Hematopoietic multipotent progenitor cell treated with erythropoietin and hydrocortisone succinate and interleukin-3 and kit ligand, for 17 days (in vitro differentiated cells): ENCODE measurements around the gene KDM2B.

Experiments
- DNase-seq: peaks from one replicate; pipeline ENCODE4 v3.0.0-alpha.2; 2015; ENCODE audit warnings: low spot score

Gene KDM2B

DNA sequence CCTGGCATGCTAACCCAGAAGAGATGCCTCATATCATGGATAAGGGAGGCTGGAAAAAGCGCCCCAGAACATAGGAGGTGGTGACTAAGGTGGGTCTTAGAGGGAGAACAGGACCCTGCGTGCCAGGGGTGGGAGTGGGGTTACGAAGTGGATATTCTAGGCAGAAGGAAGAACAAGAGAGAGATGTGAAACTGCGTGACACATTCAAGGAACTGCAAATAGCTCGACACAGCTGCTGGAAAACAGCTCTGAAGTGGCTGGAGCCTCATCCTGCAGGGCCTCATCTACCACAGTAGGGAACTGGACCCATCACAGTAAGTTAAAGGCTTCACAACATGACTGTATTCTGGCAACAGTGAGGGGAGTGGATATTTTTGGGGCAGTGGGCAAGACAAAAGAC lies 119.8 kb downstream of the KDM2B start:
- no peak for DNase-seq

GRCh38 chr12:121456551-121456950 lies 124.3 kb downstream of the KDM2B start:
- DNase-seq = no peak

DNA sequence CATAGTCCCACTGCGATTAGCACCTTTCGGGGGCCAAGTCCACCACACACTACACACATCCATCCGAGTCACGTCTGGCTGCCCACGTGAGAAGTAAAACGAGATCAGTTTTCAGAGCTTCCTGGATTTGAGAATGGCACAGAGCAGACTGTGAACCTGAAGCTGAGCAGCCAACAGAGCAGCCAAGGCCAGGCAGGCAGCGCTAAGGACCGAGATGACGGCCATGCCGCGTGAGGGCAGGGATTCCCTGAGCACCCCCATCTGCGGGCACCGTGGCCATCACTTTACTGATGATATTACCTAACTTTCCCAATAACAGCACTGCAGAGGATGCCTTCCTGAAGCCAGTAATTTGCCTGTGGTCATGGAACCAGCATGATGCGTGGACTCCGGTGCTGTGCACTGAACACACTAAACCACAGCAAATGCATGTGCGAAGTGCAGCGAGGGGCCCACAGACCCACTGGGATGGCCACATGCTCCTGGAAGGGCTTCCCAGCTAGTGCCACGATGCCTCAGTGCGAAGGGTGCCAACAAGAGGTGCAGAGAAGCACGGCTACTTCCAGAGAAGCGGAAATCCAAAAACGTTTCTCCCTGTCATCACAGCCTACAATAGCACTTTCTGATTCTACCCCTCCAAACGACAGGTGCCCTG lies 124.9 kb downstream of the KDM2B start:
- DNase-seq = no peak

DNA sequence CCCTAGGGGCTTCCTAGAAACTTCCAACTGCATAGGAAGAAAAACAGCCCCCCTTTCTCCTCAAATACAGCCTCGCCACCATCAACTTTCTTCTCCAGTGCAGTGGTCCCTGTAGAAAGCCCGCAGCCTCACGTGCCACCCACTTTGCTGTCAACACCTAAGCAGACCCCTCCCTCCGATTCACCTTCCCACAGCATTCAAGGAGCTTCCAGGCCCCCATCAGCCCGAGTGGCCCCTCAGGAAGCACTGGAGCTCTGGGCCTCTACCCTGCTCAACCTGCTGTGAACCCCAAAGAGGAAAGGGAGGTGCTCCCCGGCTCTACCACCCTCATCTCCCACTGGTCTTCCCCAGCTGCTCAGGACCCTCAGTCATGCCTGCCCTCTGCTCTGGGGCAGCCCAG lies 125.9 kb downstream of the KDM2B start:
- DNase-seq = no peak

DNA sequence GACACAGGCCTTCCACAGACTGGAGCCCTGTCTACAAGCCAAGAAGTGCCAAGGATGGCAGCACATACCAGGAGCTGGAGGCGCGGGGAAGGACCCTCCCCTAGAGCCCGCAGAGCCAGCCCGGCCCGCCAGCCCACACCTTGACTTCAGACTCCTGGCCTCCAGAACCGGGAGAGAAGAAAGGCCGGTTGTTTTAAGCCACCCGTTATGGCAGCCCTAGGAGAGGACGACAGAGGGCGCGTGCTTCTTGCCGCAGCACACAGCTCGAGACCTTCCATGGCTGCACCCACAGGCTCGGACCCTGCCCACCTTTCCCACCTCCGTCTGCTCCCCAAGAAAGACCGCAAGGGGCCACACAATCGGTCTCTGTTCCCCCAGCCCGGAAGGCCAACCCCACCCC lies 127.2 kb downstream of the KDM2B start:
- no peak for DNase-seq

GRCh38 chr12:121452985-121453360 lies 127.8 kb downstream of the KDM2B start:
- no peak for DNase-seq

DNA sequence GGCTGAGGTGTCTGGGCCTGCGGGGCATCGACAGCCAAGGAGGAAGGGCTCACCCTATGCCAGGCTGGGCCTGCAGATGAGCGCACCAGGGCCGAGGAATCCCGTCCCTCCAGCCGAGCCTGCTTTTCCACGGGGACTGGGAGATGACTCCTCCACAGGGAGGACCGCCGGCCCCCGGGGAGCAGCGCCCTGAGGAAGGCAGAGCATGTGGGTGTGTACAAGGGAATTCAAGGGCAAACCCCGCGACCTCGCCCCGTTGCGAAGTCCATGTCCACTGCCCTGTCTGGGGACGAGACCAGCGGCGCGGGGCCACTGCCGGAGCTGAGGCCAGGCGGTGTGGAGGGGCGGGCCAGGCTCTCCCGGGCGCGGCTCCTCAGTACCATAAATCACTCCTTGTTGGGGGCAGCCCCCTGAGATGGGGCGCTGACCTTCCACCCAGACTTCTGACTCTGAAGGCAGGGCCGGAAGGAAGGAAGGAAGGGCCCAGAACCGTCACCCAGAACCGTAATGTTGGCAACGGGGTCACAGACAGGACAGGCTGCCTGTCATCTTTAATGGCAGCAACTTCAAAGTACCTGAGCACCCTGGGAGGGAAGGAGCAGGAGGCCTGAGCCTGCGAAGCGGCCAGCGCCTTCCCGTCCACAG lies 128.4 kb downstream of the KDM2B start:
- DNase-seq = no peak

- DNase-seq = no peak
These were observed 128.9 kb downstream of the KDM2B start for GRCh38 chr12:121451961-121452339.

DNA sequence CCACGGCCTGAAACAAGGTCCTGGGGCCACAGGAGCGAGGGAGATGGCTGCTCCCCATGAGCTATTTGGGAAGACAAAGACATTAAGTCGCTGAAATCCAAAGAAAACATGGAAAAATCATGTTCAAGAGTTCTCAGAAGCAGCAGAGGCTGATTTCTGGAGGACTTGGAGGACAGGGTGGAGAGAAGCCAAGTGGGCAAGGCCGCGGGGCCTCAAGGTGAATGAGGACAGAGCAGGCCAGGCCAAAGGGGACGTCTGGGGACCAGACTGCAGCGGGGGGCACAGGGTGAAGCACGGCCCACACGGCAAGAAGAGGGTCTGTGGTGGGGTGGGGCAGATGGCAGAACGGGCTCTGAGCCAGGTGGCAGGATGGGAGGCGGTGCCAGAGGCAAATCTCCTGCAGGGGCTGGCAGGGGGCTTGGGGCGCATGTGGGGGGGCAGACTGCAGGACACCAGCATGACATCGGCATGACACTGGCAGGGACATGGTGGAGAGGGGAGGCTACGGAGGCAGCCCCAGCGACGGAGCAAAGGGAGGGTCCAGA lies 132.0 kb downstream of the KDM2B start:
- no peak for DNase-seq

DNA sequence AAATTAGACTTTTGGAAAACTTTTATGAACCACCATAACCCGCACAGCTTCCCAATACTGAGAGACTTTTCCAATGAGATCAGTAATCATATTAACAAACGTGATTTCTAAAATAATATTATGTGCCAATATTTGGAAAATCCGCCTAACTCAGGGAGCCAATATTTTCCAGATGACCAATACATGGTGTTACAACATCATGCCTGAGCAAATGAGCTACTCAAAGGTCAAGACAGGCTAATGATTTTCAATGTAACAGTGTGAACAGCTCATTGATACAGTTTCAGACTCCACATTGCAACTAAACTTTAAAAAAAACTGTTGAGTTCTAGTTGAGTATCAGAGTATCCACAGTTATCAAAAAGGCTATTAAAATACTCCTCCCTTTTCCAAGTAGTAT lies 134.1 kb downstream of the KDM2B start:
- DNase-seq = no peak

- DNase-seq = no peak
These were observed 136.0 kb downstream of the KDM2B start for GRCh38 chr12:121444842-121445202.

DNA sequence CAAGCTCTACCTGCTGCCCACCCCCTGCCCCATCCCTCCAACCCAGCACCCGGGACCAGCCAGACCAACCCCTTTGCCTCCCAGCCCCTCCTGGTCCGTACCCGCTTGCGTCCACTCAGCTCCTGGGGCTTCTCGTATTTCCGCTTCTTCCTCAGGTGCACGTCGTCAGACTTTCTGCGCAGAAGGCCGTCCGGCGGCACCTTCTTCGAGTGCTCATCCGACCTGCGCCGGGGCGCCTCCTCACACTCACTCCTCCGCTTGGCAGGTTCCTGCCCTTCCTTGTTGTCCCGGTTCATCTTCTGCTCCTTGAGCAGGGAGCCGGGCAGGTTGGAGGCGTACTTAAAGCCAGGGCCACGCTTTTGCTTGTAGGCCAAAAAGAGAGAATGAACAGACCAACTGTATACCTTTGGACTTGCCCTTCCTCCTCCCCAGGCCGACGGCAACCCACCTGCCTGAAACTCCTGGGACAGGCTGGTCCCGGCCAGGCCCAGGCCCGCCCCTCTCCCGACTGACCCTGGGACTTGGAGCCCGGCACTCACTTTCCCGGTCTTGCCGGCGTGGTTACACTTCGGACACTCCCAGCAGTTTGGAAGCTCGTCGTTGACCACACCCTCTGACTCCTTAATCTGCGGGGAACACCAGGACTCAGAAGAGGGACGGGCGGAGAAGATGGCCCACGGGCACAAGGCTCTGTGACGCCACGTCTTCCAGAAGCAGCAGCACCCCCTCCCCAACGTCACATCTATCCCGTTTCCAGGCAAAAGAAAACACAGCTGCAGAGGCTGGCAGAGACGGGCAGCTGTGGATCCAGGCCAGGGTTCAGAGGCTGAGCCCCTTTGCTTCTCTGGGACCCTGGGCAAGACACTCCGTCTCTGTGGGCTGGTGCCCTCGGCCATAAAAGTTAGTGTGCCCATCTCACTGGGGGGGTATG lies 136.6 kb downstream of the KDM2B start:
- DNase-seq = no peak

DNA sequence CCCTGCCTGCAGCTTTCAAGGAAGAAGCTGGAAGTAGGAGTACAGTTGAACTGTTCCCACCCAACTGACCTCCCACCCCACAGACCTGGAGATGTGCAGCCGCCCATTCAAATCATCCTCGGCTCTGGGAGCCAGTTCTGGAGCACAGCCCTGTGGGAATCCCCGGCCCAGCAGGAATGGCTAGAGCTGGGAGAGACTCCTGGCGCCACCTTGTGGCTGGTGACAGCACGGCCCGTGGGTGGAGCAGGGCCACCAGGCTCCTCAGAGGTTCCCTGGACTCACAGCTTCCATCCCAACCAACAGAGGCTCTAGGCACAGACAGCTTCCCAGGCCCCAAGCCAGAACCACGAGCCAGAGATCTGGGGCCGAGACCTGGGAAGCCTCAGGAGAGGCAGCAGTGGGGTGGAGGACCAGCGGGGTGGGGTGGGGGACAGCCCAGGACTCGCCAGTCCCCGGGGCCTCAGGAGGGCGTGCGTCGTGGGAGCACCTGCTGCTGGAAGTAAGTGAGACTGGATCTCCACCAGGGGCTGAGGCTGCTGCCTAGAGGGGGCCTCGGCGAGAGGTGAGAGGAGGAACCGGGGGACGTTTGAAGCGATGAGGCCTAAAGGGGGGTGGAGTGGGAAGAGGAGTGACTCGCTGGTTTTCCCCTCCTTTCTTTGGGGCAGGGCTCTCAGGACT lies 137.5 kb downstream of the KDM2B start:
- DNase-seq = peak; percentile 66

DNA sequence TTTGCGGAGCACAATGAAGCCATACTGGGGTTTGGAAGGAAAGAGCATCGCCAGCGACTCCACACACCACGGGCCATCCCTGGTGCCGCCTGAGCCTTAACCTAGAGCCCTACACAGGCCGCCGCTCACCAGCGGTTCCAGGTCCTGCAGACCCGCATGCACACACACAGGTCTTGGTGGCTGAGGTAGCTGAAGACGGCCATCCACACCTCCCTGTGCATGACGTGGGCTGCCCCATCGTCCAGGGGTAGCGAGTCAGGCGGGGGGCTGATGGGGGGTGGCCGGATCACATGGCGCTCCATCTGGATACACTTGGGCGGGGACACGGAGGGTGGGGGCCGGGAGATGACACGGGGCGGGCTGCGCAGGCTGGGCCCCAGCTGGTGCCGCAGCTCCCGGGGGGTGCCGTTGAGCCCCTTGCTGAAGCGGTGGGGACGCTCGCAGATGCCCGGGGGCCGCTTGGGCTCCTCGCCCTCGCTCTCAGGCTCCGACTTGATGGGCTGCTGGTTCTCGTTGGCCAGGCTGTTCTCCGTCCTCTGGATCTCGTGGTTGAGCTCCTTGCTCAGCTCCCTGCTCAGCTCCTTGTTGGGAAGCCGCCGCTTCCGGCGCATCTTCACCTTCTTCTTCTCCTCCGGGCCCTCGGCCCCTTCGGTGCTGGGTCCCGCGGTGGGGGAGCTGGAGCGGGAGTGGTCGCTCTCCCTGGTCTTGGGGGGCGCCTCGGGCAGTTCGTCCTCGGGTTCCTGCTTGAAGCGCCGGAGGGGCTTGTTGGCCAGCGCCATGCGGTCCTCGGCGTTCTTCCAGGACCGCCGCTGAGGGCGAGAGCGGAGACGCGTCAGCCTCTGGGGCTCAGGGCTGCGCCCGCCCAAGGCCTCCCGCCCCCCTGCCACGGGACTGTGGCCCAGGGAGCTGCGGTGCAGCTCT lies 138.5 kb downstream of the KDM2B start:
- no peak for DNase-seq

- DNase-seq = peak; percentile 29
These were observed 139.3 kb downstream of the KDM2B start for GRCh38 chr12:121441555-121441954.

DNA sequence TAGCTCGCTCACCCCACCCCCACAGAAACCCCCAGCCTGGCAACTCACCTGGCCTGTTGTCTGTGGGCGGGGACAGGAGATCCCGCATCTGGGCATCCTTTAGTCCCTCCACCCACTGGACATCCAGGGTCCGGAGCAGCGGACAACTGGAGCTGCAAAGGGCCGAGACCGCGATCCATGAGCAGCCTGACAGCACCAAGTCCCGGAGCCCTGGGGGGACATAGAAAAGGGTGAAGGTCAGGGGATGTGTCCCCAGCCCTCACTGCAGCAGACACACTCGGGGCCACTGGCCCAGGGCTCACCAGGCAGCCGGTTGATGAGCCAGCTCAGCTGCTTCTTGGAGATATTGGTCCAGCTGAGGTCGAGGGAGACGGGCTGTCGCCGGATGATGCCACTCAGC lies 140.1 kb downstream of the KDM2B start:
- DNase-seq = no peak

GRCh38 chr12:121439715-121440114 lies 141.1 kb downstream of the KDM2B start:
- no peak for DNase-seq

DNA sequence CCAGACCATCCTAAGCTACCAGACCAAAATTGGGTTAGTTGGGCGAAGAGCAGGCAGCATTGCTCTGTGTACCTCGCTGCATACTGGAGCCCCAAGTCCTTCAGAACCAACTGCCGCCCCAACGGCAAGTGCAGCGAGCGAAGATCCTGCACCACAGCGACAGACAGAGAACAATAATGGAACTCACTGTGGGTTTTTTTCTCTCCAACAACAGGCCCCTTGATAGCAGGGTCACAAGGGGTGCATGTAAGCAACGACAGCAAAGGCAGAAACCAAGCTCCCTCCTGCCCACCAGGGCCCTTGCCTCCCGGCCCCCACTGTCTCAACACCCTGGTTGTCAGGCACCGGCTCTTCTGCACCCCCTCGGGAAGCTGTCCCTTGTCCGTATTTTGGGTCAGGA lies 141.9 kb downstream of the KDM2B start:
- no peak for DNase-seq

DNA sequence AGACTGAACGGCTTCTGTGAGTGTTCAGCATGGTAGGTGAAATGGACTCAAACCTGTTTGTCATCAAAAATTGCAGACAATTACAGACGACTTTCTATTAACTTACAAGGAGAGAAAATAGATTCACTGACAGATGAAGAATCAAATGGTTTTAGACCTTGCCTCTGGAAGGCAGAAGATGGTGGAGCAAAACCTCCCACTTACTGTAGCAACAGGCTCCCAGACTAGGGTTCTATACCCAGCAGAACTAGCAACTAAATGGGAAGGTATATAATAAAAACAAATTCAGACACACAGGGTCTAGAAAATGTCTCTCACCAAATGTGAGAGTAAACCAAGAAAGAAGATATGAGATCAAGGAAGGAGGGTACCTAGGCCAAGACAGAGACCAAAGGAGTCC lies 144.1 kb downstream of the KDM2B start:
- no peak for DNase-seq

GRCh38 chr12:121432740-121433480 lies 147.9 kb downstream of the KDM2B start:
- DNase-seq = no peak
